CD4-positive, alpha-beta T cell (primary cell): Measurements from ENCODE around the gene RUBCN. TPM values are rescaled to one million over a fixed set of nuclear protein-coding genes. Genes with fewer than 3 reads are reported as not detected.
A peak's percentile ranks its signal among the peaks of the same experiment; 100 is the strongest.

ENCODE experiments used
- ATAC-seq: fragments of 200-7000 bp; cut with Tn5 transposase; one replicate; pipeline ENCODE4 v1.10.0; 2022; ENCODE audit warnings: mild to moderate bottlenecking; ENCODE audit not compliant: poor library complexity
- CTCF ChIA-PET: fragments of 350-600 bp; sonication (Branson Sonifier 250); formaldehyde crosslinking; loops from one replicate; lab custom pipeline; 2021; ENCODE audit warnings: antibody characterized with exemption, inconsistent platforms; lab: Charles Lee
- POLR2A ChIA-PET: fragments of 350-600 bp; sonication (Branson Sonifier 250); formaldehyde crosslinking; loops from one replicate; lab custom pipeline; 2021; ENCODE audit warnings: antibody characterized with exemption, inconsistent platforms; lab: Charles Lee
- DNase-seq, 14 experiments: peaks; one replicate each; pipeline ENCODE4 v3.0.0-alpha.2; 2013 to 2020; ENCODE audit warnings: mixed read lengths in 2 of 14
- H3K27ac ChIP-seq, 2 donors: one replicate each; pipeline versions ENCODE4 v1.5.1 to v1.7.0; 2013; ENCODE audit warnings: low read length in 2 of 2, low read depth in 1 of 2, mild to moderate bottlenecking in 1 of 2
- H3K27me3 ChIP-seq, 2 experiments: 1 replicate in 1 of 2; 2 replicates in 1 of 2; pipeline versions ENCODE4 v1.6.1 to v1.7.0; 2013; ENCODE audit warnings: low read length in 2 of 2, control low read depth in 1 of 2, mild to moderate bottlenecking in 1 of 2, moderate library complexity in 1 of 2; ENCODE audit not compliant: insufficient read depth in 2 of 2, control insufficient read depth in 1 of 2
- H3K36me3 ChIP-seq: one replicate; pipeline ENCODE4 v1.6.1; 2013; ENCODE audit warnings: low read length, control low read depth; ENCODE audit not compliant: insufficient read depth
- H3K4me1 ChIP-seq: one replicate; pipeline ENCODE4 v1.6.1; 2013; ENCODE audit warnings: low read length, control low read depth; ENCODE audit not compliant: insufficient read depth
- H3K4me3 ChIP-seq: one replicate; pipeline ENCODE4 v1.5.1; 2013; ENCODE audit warnings: mild to moderate bottlenecking, low read length, moderate library complexity
- H3K9me3 ChIP-seq, 2 experiments: 1 replicate in 1 of 2; 2 replicates in 1 of 2; pipeline versions ENCODE4 v1.6.1 to v1.7.0; 2013; ENCODE audit warnings: low read length in 2 of 2, mild to moderate bottlenecking in 2 of 2, control low read depth in 1 of 2, moderate library complexity in 1 of 2; ENCODE audit not compliant: control insufficient read depth in 1 of 2, insufficient read depth in 1 of 2
- H3K27ac Mint-ChIP-seq: one replicate; pipeline ENCODE4 v1.8.0; 2020; ENCODE audit warnings: mixed read lengths
- H3K27me3 Mint-ChIP-seq: one replicate; pipeline ENCODE4 v1.8.0; 2021; ENCODE audit warnings: mixed read lengths
- H3K36me3 Mint-ChIP-seq: one replicate; pipeline ENCODE4 v1.8.0; 2021; ENCODE audit warnings: low read depth, mixed read lengths
- H3K4me1 Mint-ChIP-seq: one replicate; pipeline ENCODE4 v1.8.0; 2021; ENCODE audit warnings: low read depth, mixed read lengths
- H3K4me3 Mint-ChIP-seq: one replicate; pipeline ENCODE4 v1.8.0; 2020; ENCODE audit warnings: mild to moderate bottlenecking, mixed read lengths
- H3K9me3 Mint-ChIP-seq: one replicate; pipeline ENCODE4 v1.8.0; 2020; ENCODE audit warnings: mixed read lengths
- intact Hi-C, 2 experiments: fragments of 100-400 bp; cut with DNase I in 1 of 2; cut with micrococcal nuclease in 1 of 2; formaldehyde crosslinking; loops; one replicate each; pipeline versions ENCODE4 v1.15.1 to v1.9.0; 2023 to 2025; cut with DNase I, micrococcal nuclease
- total RNA-seq, 174 experiments: library from RNA in 2 of 174; stranded (reverse) in 2 of 174; gene quantifications; one replicate each; pipeline ENCODE4 v1.2.3 and lab custom pipeline; 2021 to 2026
- TF ChIP-seq, protein P1 (sequence below): fragments of 200-600 bp; IDR thresholded peaks from one replicate; pipeline ENCODE4 v1.8.0; 2022; ENCODE audit warnings: antibody characterized with exemption, mild to moderate bottlenecking

Gene RUBCN
- total RNA-seq, 2 experiments from 2014 or later, result 35.3 to 38.9 TPM

- intact Hi-C loops, result no loop called here
- ChIA-PET CTCF (interaction anchor here (1.0 kb wide), 1 partner anchor 32 kb away, joined by 3 read pairs; no protein-coding TSS in a partner anchor), POLR2A (no interaction called here)
- DNase-seq, result peak in 1 of 14 experiments; percentile 19
- ATAC-seq, result no peak
- Histone ChIP-seq H3K27me3 (no peaks in the 10 kb centered on the region), H3K4me1 (peaks cover 9% of the 10 kb centered on the region), H3K36me3 (peaks cover 15% of the 10 kb centered on the region), H3K4me3 (no peak overlapping the region), H3K9me3 (no peaks in the 10 kb centered on the region), H3K27ac (no peak overlapping the region)
- Mint-ChIP-seq H3K36me3 (peaks cover 29% of the 10 kb centered on the region), H3K27ac (peak overlapping the region; percentile 24), H3K9me3 (no peaks in the 10 kb centered on the region), H3K27me3 (no peaks in the 10 kb centered on the region), H3K4me3 (no peak overlapping the region), H3K4me1 (peaks cover 21% of the 10 kb centered on the region)
- TF ChIP-seq, protein P1, sequence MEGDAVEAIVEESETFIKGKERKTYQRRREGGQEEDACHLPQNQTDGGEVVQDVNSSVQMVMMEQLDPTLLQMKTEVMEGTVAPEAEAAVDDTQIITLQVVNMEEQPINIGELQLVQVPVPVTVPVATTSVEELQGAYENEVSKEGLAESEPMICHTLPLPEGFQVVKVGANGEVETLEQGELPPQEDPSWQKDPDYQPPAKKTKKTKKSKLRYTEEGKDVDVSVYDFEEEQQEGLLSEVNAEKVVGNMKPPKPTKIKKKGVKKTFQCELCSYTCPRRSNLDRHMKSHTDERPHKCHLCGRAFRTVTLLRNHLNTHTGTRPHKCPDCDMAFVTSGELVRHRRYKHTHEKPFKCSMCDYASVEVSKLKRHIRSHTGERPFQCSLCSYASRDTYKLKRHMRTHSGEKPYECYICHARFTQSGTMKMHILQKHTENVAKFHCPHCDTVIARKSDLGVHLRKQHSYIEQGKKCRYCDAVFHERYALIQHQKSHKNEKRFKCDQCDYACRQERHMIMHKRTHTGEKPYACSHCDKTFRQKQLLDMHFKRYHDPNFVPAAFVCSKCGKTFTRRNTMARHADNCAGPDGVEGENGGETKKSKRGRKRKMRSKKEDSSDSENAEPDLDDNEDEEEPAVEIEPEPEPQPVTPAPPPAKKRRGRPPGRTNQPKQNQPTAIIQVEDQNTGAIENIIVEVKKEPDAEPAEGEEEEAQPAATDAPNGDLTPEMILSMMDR, result no peak
Measured at GRCh38 chr3:197709135-197709534, 27.6 kb downstream of the RUBCN start.

DNA sequence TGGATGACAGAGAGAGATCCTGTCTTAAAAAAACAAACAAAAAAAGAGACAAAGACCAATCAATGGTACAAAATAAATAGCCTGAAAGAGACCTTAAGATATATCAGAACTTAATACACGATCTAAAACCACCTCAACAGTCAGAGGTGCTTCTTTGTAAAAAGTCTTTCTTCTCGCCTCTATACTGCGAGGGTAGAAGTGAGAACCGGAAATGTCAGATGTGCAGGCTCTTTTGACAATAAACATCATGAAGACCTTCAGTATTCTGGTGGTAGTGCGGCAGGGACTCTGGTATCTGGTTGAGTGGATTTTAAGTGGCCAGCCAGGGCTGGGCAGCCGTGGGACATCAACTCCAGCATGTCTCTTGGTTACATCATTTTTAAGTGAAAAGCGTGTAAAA is 30.0 kb downstream of the RUBCN start:
- TF ChIP-seq, protein P1, result no peak
- no peak overlapping the region for H3K4me3 Mint-ChIP-seq
- no peaks in the 10 kb centered on the region for H3K4me1 ChIP-seq
- no peaks in the 10 kb centered on the region for H3K9me3 ChIP-seq
- peaks cover under 1% of the 10 kb centered on the region for H3K4me1 Mint-ChIP-seq
- H3K27me3 ChIP-seq, result no peaks in the 10 kb centered on the region
- H3K27ac Mint-ChIP-seq, result no peak overlapping the region
- DNase-seq (peak in 1 of 14 experiments; percentile 28), ATAC-seq (no peak)
- peaks cover 33% of the 10 kb centered on the region for H3K36me3 ChIP-seq
- peaks cover 35% of the 10 kb centered on the region for H3K36me3 Mint-ChIP-seq
- H3K27ac ChIP-seq, result no peak overlapping the region
- intact Hi-C loops, result no loop called here
- POLR2A ChIA-PET, result no interaction called here
- no peak overlapping the region for H3K4me3 ChIP-seq
- H3K9me3 Mint-ChIP-seq, result no peaks in the 10 kb centered on the region
- no peaks in the 10 kb centered on the region for H3K27me3 Mint-ChIP-seq
- CTCF ChIA-PET, result no interaction called here

GRCh38 chr3:197701841-197702240 is 34.9 kb downstream of the RUBCN start:
- TF ChIP-seq, protein P1, result no peak
- no peak overlapping the region for H3K27ac ChIP-seq
- H3K4me1 ChIP-seq, result no peaks in the 10 kb centered on the region
- Mint-ChIP-seq H3K9me3 (no peaks in the 10 kb centered on the region), H3K4me1 (no peaks in the 10 kb centered on the region), H3K27me3 (no peaks in the 10 kb centered on the region), H3K27ac (no peak overlapping the region), H3K4me3 (no peak overlapping the region), H3K36me3 (peaks cover 81% of the 10 kb centered on the region)
- H3K9me3 ChIP-seq, result no peaks in the 10 kb centered on the region
- H3K4me3 ChIP-seq, result no peak overlapping the region
- ATAC-seq (no peak), DNase-seq (no peak)
- ChIA-PET POLR2A (interaction anchor here (3.0 kb wide), 1 partner anchor 11 kb away, joined by 27 read pairs; no protein-coding TSS in a partner anchor), CTCF (interaction anchor here (1.5 kb wide), 1 partner anchor 11 kb away, joined by 4 read pairs; no protein-coding TSS in a partner anchor)
- H3K36me3 ChIP-seq, result peaks cover 71% of the 10 kb centered on the region
- intact Hi-C loops, result loop anchor here in 1 of 2 experiments (5.0 kb wide), 1 partner anchor 50 kb away; no protein-coding TSS in a partner anchor
- H3K27me3 ChIP-seq, result no peaks in the 10 kb centered on the region
